ENCODE data around the gene CCDC24. TPM values are rescaled to one million over a fixed set of nuclear protein-coding genes. Genes with fewer than 3 reads are reported as not detected.

The CCDC24 gene
- total and polyA plus RNA-seq, 5 donors from 2014 or later, result 0.18 to 1.8 (median 0.74) TPM

DNA sequence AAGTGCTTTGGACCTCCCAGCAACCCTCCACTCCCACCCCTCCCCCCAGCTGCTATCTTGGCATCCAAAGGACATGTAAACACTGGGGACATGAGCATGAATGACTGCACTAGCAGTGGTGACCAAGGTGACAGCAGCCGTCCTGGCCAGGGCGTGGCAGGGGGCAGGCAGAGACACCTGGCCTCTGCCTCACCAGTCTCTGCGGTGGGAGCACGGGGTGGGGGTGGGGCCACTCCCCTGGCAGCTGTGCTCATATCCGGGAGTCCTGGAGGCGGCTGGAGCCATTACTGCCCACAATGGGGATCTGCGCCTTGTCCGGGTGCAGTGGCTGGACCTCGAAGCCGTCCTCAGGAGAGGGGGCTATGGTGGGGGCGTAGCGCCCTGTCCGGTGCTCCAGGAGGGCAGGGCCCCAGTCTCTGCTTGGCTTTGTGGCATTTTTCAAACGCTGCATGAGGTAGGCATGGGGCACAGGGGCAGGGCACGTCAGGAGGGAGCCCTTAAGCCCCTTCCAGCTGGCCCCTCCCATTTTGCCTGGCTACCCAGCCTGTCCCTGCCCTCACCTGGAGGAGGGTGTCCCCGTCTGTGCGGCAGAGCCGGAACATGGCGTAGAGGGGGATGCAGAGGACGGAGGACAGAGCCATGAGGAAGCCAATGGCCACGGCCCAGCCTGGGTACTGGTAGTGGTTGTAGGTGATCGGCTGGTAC, 6.0 kb downstream of the CCDC24 start:
- H3K27ac ChIP-seq (ENCODE audit: insufficient read depth, low read length, poor library complexity, severe bottlenecking), result no peak overlapping the region
- H3K9me3 Mint-ChIP-seq, result no peaks in the 10 kb centered on the region
- no peak overlapping the region for H3K4me3 ChIP-seq (ENCODE audit: low read depth, low read length)
- ATAC-seq (ENCODE audit: low read depth in 2 of 2) (no peak), DNase-seq (no peak)
- no peak overlapping the region for H3K4me3 Mint-ChIP-seq
- H3K27me3 ChIP-seq (ENCODE audit: control insufficient read depth, insufficient read depth, low read length), result no peaks in the 10 kb centered on the region
- H3K36me3 ChIP-seq (ENCODE audit: control insufficient read depth, insufficient read depth, low read length), result no peaks in the 10 kb centered on the region
- H3K9me3 ChIP-seq (ENCODE audit: control insufficient read depth in 2 of 2, low read length in 2 of 2), result no peaks in the 10 kb centered on the region
- no peak overlapping the region for H3K27ac Mint-ChIP-seq
- no peaks in the 10 kb centered on the region for H3K36me3 Mint-ChIP-seq
- H3K4me1 Mint-ChIP-seq, result peaks cover 0 to 5% (median 4%) of the 10 kb centered on the region in 4 donors
- H3K27me3 Mint-ChIP-seq, result no peaks in the 10 kb centered on the region
- H3K4me1 ChIP-seq (ENCODE audit: control insufficient read depth, insufficient read depth, low read length, poor library complexity, severe bottlenecking), result peaks cover 2% of the 10 kb centered on the region

DNA sequence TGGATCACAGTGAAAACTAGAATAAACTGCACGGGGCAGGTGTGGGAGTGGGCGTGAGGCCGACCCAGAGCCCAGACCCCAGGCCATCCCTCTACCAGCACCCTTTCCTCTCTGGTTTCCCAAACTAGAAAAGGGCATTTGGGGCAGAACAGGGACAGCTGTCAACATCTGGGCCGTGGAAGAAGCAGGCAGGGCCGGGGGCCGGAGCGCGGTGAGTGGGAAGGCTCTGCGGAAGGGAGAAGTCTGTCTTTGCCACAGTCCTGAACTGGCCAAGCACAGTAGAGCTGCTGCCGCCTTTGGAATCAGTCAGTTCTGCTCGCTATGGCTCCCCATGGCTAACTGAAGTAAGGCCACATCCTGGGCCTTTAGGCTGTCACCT, 6.6 kb downstream of the CCDC24 start:
- DNase-seq (no peak), ATAC-seq (ENCODE audit: low read depth in 2 of 2) (no peak)
- Mint-ChIP-seq H3K4me3 (no peak overlapping the region), H3K27ac (no peak overlapping the region), H3K36me3 (no peaks in the 10 kb centered on the region), H3K9me3 (no peaks in the 10 kb centered on the region), H3K27me3 (no peaks in the 10 kb centered on the region), H3K4me1 (no peaks in the 10 kb centered on the region)
- H3K4me3 ChIP-seq (ENCODE audit: low read depth, low read length), result no peak overlapping the region
- no peak overlapping the region for H3K27ac ChIP-seq (ENCODE audit: insufficient read depth, low read length, poor library complexity, severe bottlenecking)
- H3K27me3 ChIP-seq (ENCODE audit: control insufficient read depth, insufficient read depth, low read length), result no peaks in the 10 kb centered on the region
- no peaks in the 10 kb centered on the region for H3K36me3 ChIP-seq (ENCODE audit: control insufficient read depth, insufficient read depth, low read length)
- no peaks in the 10 kb centered on the region for H3K9me3 ChIP-seq (ENCODE audit: control insufficient read depth in 2 of 2, low read length in 2 of 2)
- H3K4me1 ChIP-seq (ENCODE audit: control insufficient read depth, insufficient read depth, low read length, poor library complexity, severe bottlenecking), result no peaks in the 10 kb centered on the region

DNA sequence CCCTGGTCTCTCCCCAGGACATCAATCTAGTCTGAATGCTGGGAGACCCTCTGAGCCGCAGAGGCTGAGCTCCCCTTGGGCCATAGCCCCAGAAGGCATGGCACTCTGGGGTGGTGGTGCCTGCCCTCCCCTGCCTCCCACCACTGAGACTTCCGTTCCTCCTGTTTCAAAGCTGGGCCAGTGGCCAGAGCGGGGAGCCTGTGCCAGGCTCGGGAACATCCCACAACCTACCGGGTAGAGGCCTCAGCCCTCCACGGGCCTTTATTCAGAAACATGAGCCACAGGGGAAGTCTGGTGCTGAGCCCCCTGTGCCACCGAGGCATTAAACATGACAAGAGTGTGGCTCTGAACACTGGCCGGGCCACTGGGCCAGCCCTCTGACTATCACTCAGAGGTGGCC, 8.1 kb downstream of the CCDC24 start:
- Mint-ChIP-seq H3K36me3 (no peaks in the 10 kb centered on the region), H3K27me3 (no peaks in the 10 kb centered on the region), H3K4me1 (no peaks in the 10 kb centered on the region), H3K27ac (no peak overlapping the region), H3K4me3 (no peak overlapping the region), H3K9me3 (no peaks in the 10 kb centered on the region)
- no peak for ATAC-seq (ENCODE audit: low read depth in 2 of 2)
- Histone ChIP-seq H3K27ac (ENCODE audit: insufficient read depth, low read length, poor library complexity, severe bottlenecking) (no peak overlapping the region), H3K4me1 (ENCODE audit: control insufficient read depth, insufficient read depth, low read length, poor library complexity, severe bottlenecking) (no peaks in the 10 kb centered on the region), H3K36me3 (ENCODE audit: control insufficient read depth, insufficient read depth, low read length) (no peaks in the 10 kb centered on the region), H3K27me3 (ENCODE audit: control insufficient read depth, insufficient read depth, low read length) (no peaks in the 10 kb centered on the region), H3K4me3 (ENCODE audit: low read depth, low read length) (no peak overlapping the region), H3K9me3 (ENCODE audit: control insufficient read depth in 2 of 2, low read length in 2 of 2) (no peaks in the 10 kb centered on the region)
- DNase-seq, result no peak

DNA sequence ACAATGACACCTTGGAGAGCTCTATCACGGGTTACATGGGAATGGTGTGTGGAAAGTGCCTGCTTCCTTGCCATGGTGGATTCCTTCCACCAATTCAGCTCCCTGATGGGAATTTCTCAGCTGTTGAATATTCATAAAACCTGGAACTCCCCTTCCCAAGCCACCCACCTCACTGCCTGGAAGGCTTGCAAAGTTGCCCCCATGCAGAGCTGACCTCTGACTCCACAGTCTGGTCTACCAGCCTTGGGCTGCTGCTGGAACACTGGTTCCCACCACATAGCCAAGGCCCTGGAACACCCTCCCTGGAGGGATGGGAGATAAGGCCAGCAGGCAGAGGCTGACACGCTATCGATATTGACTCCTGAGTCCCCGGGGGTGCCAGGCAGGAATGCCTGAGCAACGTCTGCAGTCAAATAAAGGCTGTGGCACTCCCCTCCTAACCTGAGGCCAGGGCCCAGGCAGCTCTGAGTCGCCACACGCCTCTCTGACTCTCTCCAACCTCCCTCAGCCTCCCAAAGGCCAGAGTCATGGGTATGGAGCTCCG, 8.8 kb downstream of the CCDC24 start:
- Histone ChIP-seq H3K9me3 (ENCODE audit: control insufficient read depth in 2 of 2, low read length in 2 of 2) (no peaks in the 10 kb centered on the region), H3K27ac (ENCODE audit: insufficient read depth, low read length, poor library complexity, severe bottlenecking) (no peak overlapping the region), H3K36me3 (ENCODE audit: control insufficient read depth, insufficient read depth, low read length) (no peaks in the 10 kb centered on the region), H3K27me3 (ENCODE audit: control insufficient read depth, insufficient read depth, low read length) (no peaks in the 10 kb centered on the region), H3K4me3 (ENCODE audit: low read depth, low read length) (no peak overlapping the region), H3K4me1 (ENCODE audit: control insufficient read depth, insufficient read depth, low read length, poor library complexity, severe bottlenecking) (no peaks in the 10 kb centered on the region)
- H3K36me3 Mint-ChIP-seq, result no peaks in the 10 kb centered on the region
- no peaks in the 10 kb centered on the region for H3K4me1 Mint-ChIP-seq
- no peak overlapping the region for H3K27ac Mint-ChIP-seq
- no peak for ATAC-seq (ENCODE audit: low read depth in 2 of 2)
- no peaks in the 10 kb centered on the region for H3K9me3 Mint-ChIP-seq
- no peaks in the 10 kb centered on the region for H3K27me3 Mint-ChIP-seq
- no peak overlapping the region for H3K4me3 Mint-ChIP-seq
- DNase-seq, result no peak

DNA sequence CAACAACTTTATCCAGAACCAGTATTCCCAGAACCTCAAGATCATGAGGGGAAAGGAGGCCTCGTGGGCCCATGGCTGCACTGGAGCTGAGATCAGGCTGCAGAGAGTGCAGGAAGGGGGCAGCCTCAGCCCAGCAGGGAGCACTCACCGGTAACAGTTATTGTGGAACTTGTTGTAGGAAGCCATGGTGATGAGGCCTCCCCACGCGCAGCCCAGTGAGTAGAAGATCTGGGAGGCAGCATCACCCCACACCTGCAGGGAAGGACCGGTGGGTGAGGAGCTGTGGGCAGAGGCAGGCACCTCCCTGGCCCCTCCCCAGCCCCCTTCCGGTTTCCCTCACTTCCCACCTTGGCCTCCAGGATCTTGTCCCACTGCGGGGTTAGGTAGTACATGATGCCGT, 10.8 kb downstream of the CCDC24 start:
- Histone ChIP-seq H3K27me3 (ENCODE audit: control insufficient read depth, insufficient read depth, low read length) (no peaks in the 10 kb centered on the region), H3K27ac (ENCODE audit: insufficient read depth, low read length, poor library complexity, severe bottlenecking) (no peak overlapping the region), H3K4me1 (ENCODE audit: control insufficient read depth, insufficient read depth, low read length, poor library complexity, severe bottlenecking) (no peaks in the 10 kb centered on the region), H3K4me3 (ENCODE audit: low read depth, low read length) (no peak overlapping the region), H3K9me3 (ENCODE audit: control insufficient read depth in 2 of 2, low read length in 2 of 2) (no peaks in the 10 kb centered on the region), H3K36me3 (ENCODE audit: control insufficient read depth, insufficient read depth, low read length) (no peaks in the 10 kb centered on the region)
- Mint-ChIP-seq H3K4me3 (no peak overlapping the region), H3K27ac (no peak overlapping the region), H3K9me3 (no peaks in the 10 kb centered on the region), H3K27me3 (no peaks in the 10 kb centered on the region), H3K36me3 (no peaks in the 10 kb centered on the region), H3K4me1 (no peaks in the 10 kb centered on the region)
- ATAC-seq (ENCODE audit: low read depth in 2 of 2) (no peak), DNase-seq (no peak)

DNA sequence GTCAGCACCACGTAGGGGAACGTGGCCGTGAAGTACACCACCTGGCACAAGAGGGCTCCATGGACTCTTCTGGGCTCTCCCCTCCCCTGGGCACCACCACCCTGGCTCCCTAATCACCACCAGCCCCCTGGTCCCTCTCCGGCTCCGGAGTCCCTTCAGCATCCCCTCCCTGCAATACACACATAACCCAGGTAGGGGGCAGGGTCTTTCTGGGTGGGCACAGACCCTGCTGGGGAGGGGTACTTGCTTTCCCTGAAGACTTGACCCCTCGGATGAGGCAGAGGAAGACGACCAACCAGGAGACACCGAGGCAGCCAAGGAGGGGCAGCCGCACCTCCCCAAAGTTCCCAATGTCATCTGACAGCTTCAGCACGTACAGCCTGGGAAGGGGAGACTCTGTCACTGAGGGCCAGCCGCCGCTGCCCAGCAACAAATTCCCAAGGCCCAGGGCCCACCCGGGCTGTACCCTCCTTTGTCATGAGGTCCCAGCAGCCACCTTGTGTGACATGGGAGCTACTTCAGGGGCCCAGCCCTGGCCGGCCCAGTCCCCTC, 11.3 kb downstream of the CCDC24 start:
- H3K4me3 ChIP-seq (ENCODE audit: low read depth, low read length), result no peak overlapping the region
- H3K27ac ChIP-seq (ENCODE audit: insufficient read depth, low read length, poor library complexity, severe bottlenecking), result no peak overlapping the region
- H3K36me3 ChIP-seq (ENCODE audit: control insufficient read depth, insufficient read depth, low read length), result no peaks in the 10 kb centered on the region
- DNase-seq, result no peak
- no peaks in the 10 kb centered on the region for H3K4me1 ChIP-seq (ENCODE audit: control insufficient read depth, insufficient read depth, low read length, poor library complexity, severe bottlenecking)
- Mint-ChIP-seq H3K4me3 (no peak overlapping the region), H3K36me3 (no peaks in the 10 kb centered on the region), H3K4me1 (no peaks in the 10 kb centered on the region), H3K27ac (no peak overlapping the region), H3K9me3 (no peaks in the 10 kb centered on the region), H3K27me3 (no peaks in the 10 kb centered on the region)
- no peaks in the 10 kb centered on the region for H3K9me3 ChIP-seq (ENCODE audit: control insufficient read depth in 2 of 2, low read length in 2 of 2)
- H3K27me3 ChIP-seq (ENCODE audit: control insufficient read depth, insufficient read depth, low read length), result no peaks in the 10 kb centered on the region
- ATAC-seq (ENCODE audit: low read depth in 2 of 2), result no peak

DNA sequence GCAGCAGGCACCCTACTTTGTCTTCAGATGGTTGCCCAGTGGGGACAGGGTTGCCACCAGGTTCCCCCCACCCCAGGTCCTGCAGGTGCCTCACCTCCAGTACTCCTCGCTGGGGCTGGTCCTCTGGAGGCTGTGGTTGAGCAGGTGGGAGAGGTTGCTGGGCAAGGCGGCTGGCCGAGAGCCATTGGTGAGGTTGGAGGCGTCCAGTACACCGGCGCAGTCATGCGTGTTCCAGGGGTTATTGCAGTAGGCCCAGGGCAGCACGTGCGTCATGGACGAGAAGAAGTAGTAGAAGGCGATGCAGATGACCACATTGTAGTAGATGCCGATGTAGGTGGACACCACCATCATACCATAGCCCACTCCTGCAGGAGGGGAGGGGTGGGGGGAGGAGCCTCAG, 16.9 kb downstream of the CCDC24 start:
- H3K4me1 Mint-ChIP-seq, result peaks cover 0 to 4% (median 0%) of the 10 kb centered on the region in 4 donors
- DNase-seq, result no peak
- H3K9me3 Mint-ChIP-seq, result no peaks in the 10 kb centered on the region
- H3K4me3 Mint-ChIP-seq, result no peak overlapping the region
- H3K27ac Mint-ChIP-seq, result peak overlapping the region in 1 of 3 donors; percentile 67
- H3K27me3 Mint-ChIP-seq, result no peaks in the 10 kb centered on the region
- no peak overlapping the region for H3K27ac ChIP-seq (ENCODE audit: insufficient read depth, low read length, poor library complexity, severe bottlenecking)
- H3K36me3 ChIP-seq (ENCODE audit: control insufficient read depth, insufficient read depth, low read length), result no peaks in the 10 kb centered on the region
- no peak for ATAC-seq (ENCODE audit: low read depth in 2 of 2)
- no peaks in the 10 kb centered on the region for H3K4me1 ChIP-seq (ENCODE audit: control insufficient read depth, insufficient read depth, low read length, poor library complexity, severe bottlenecking)
- no peaks in the 10 kb centered on the region for H3K36me3 Mint-ChIP-seq
- H3K9me3 ChIP-seq (ENCODE audit: control insufficient read depth in 2 of 2, low read length in 2 of 2), result no peaks in the 10 kb centered on the region
- no peaks in the 10 kb centered on the region for H3K27me3 ChIP-seq (ENCODE audit: control insufficient read depth, insufficient read depth, low read length)
- H3K4me3 ChIP-seq (ENCODE audit: low read depth, low read length), result no peak overlapping the region

DNA sequence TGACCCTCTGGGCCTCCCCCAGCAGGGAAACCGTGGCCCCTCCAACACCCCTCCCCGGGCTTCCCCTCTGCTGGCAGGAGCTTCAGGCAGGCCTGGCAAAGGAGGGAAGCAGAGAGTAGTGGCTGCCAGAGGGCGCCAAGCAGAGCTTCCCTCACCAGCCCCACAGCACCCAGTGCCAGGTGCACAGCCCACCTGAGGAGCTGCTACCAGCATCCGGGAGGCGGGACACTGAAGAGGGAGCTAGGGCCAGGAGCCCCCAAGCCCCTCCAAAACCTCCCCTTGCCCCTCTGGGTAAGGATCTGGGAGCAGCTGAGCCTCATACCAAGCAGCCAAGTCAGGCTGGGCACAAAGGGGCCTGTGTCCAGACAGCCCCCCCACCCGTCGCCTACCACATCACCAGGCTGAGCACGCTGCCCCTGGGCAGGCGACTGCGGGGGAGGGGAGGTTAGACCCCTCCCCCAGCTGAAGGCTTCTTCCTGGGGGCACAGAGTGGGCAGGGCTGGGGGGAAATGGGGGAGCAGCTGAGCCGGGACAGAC, 19.6 kb downstream of the CCDC24 start:
- no peak for ATAC-seq (ENCODE audit: low read depth in 2 of 2)
- Histone ChIP-seq H3K27me3 (ENCODE audit: control insufficient read depth, insufficient read depth, low read length) (no peaks in the 10 kb centered on the region), H3K27ac (ENCODE audit: insufficient read depth, low read length, poor library complexity, severe bottlenecking) (no peak overlapping the region), H3K9me3 (ENCODE audit: control insufficient read depth in 2 of 2, low read length in 2 of 2) (no peaks in the 10 kb centered on the region), H3K36me3 (ENCODE audit: control insufficient read depth, insufficient read depth, low read length) (no peaks in the 10 kb centered on the region), H3K4me3 (ENCODE audit: low read depth, low read length) (no peak overlapping the region), H3K4me1 (ENCODE audit: control insufficient read depth, insufficient read depth, low read length, poor library complexity, severe bottlenecking) (no peaks in the 10 kb centered on the region)
- DNase-seq, result no peak
- Mint-ChIP-seq H3K36me3 (no peaks in the 10 kb centered on the region), H3K27me3 (peaks cover 5% of the 10 kb centered on the region), H3K27ac (no peak overlapping the region), H3K4me1 (peaks cover 0 to 4% (median 0%) of the 10 kb centered on the region in 4 donors), H3K4me3 (no peak overlapping the region), H3K9me3 (no peaks in the 10 kb centered on the region)
